Lower lobe of right lung (tissue), 2 donors: ENCODE data around the gene CPLX1. TPM values are rescaled to one million over a fixed set of nuclear protein-coding genes. Genes with fewer than 3 reads are reported as not detected.

ENCODE experiments used
- ATAC-seq, 2 donors: fragments of 200-7000 bp; cut with Tn5 transposase; one replicate each; pipeline ENCODE4 v1.9.1; 2020 to 2022; ENCODE audit warnings: mild to moderate bottlenecking in 2 of 2, moderate library complexity in 2 of 2
- DNase-seq: peaks from one replicate; pipeline ENCODE4 v3.0.0-alpha.2; 2020
- H3K27ac ChIP-seq: fragments of 200-600 bp; one replicate; pipeline ENCODE4 v1.8.0; 2022
- H3K27me3 ChIP-seq: fragments of 200-600 bp; one replicate; pipeline ENCODE4 v1.8.0; 2022; ENCODE audit warnings: low read depth
- H3K36me3 ChIP-seq: fragments of 200-600 bp; one replicate; pipeline ENCODE4 v1.8.0; 2022; ENCODE audit warnings: mild to moderate bottlenecking
- H3K4me1 ChIP-seq: fragments of 200-600 bp; one replicate; pipeline ENCODE4 v1.8.0; 2022
- H3K4me3 ChIP-seq: fragments of 200-600 bp; one replicate; pipeline ENCODE4 v1.8.0; 2022; ENCODE audit warnings: mild to moderate bottlenecking
- H3K9me3 ChIP-seq: fragments of 200-600 bp; one replicate; pipeline ENCODE4 v1.8.0; 2022
- CTCF ChIP-seq: fragments of 200-600 bp; IDR thresholded peaks from one replicate; pipeline ENCODE4 v1.8.0; 2022; ENCODE audit warnings: antibody characterized with exemption, mild to moderate bottlenecking
- intact Hi-C: fragments of 100-400 bp; cut with DNase I; formaldehyde crosslinking; loops from one replicate; pipeline ENCODE4 v1.11.0; 2022
- total RNA-seq: library from RNA; stranded (reverse); fragmentation: NEBNext Ultra II Directional; extraction: Animal tissue kit (Norgen Biotek cat#: 25700); gene quantifications from one replicate; pipeline ENCODE4 v1.2.1, GENCODE V29; 2021
- donor health status: DM: no; HTN: yes; CAD: no; lungs with severe emphysema.

The CPLX1 gene
- total RNA-seq, 1 donor from 2014 or later = 3.9 TPM

GRCh38 chr4:849478-850175 lies 23.7 kb upstream of the CPLX1 start:
- no peak for ATAC-seq
- TF ChIP-seq CTCF = no peak
- no peaks in the 10 kb centered on the region for H3K9me3 ChIP-seq
- peaks cover 64% of the 10 kb centered on the region for H3K36me3 ChIP-seq
- no peak overlapping the region for H3K4me3 ChIP-seq
- intact Hi-C loops = no loop called here
- no peaks in the 10 kb centered on the region for H3K27me3 ChIP-seq
- DNase-seq = peak; percentile 32
- H3K4me1 ChIP-seq = no peaks in the 10 kb centered on the region
- no peak overlapping the region for H3K27ac ChIP-seq

DNA sequence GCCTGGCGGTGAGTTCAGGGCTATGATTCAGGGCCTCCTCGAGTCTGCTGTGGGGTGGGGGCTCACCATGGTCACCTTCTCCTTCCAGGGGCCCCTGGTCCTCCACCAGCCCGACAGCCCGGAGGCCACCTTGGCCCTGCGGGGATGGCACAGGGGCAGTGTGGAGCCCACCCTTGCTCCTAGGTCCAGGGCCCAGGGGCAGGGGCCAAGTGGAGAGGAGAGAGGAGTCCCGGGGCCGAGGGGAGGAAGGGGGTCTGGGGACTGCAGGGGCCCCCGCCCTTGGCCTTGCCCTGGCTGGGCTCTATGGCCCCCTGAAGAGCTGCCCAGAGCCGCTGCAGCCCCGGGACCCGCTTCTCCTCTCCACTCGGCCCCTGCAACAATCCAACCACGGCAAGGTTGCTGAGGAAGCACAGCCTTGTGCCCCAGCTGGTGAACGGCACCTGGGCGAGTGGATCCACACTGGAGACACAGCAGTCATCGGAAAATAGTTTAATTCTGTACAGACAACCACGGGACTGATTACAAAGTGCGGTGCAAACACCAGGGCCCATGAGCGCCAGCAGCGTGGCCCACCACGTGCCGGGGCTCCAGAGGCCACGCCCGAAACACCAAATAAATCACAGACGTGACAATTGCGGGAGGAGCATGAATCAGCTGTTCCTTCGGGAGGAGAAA lies 23.0 kb upstream of the CPLX1 start:
- Histone ChIP-seq H3K36me3 (peaks cover 58% of the 10 kb centered on the region), H3K9me3 (no peaks in the 10 kb centered on the region), H3K27ac (no peak overlapping the region), H3K4me3 (no peak overlapping the region), H3K27me3 (no peaks in the 10 kb centered on the region), H3K4me1 (no peaks in the 10 kb centered on the region)
- no peak for ATAC-seq
- intact Hi-C loops = no loop called here
- DNase-seq = peak; percentile 30
- TF ChIP-seq CTCF = no peak

GRCh38 chr4:848307-848691 lies 22.4 kb upstream of the CPLX1 start:
- TF ChIP-seq CTCF = no peak
- ATAC-seq = no peak
- no peaks in the 10 kb centered on the region for H3K9me3 ChIP-seq
- H3K27me3 ChIP-seq = no peaks in the 10 kb centered on the region
- peak; percentile 31 for DNase-seq
- H3K36me3 ChIP-seq = peaks cover 54% of the 10 kb centered on the region
- no peaks in the 10 kb centered on the region for H3K4me1 ChIP-seq
- no peak overlapping the region for H3K27ac ChIP-seq
- no peak overlapping the region for H3K4me3 ChIP-seq
- intact Hi-C loops = no loop called here

- no peak for DNase-seq
- Histone ChIP-seq H3K4me1 (no peaks in the 10 kb centered on the region), H3K9me3 (no peaks in the 10 kb centered on the region), H3K27me3 (no peaks in the 10 kb centered on the region), H3K36me3 (peaks cover 29% of the 10 kb centered on the region), H3K4me3 (no peak overlapping the region), H3K27ac (no peak overlapping the region)
- no peak for ATAC-seq
- TF ChIP-seq CTCF = no peak
- intact Hi-C loops = no loop called here
Observed at GRCh38 chr4:845836-846251, 19.9 kb upstream of the CPLX1 start.

DNA sequence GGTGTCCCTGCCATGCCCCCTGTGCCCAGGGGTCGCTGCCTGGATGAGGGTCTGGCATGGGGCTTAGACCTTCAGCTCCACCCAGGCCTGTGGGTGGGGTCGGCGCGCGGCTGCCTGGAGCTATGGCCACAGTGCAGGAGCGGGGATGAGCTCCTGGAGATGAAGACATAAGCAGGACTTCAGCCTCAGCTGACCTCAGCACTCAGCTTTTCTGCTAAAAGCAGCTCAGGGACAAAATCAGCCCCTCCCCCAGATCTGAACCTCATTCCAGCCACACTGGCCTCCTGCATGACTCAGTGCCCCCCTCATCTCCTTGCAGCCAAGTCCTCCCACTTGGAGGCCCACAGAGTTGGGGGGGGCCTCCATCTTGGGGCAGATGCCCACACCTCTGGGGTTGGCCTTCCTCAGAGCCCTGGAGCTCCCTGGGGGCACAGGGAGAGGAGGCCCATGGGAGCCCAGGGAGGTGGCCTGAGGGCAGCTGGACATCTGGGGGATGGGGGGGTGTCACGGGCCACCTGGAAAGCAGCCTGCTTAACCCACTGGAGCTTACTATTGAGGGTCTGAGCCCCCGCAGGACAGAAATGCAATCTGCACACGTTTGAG lies 19.4 kb upstream of the CPLX1 start:
- Histone ChIP-seq H3K9me3 (no peaks in the 10 kb centered on the region), H3K27me3 (no peaks in the 10 kb centered on the region), H3K4me3 (no peak overlapping the region), H3K27ac (no peak overlapping the region), H3K36me3 (peaks cover 24% of the 10 kb centered on the region), H3K4me1 (no peaks in the 10 kb centered on the region)
- DNase-seq (peak; percentile 20), ATAC-seq (no peak)
- TF ChIP-seq CTCF = no peak
- intact Hi-C loops = no loop called here
